Measurements from ENCODE around the gene MIS12.

MIS12 gene

GRCh38 chr17:5480962-5481361 lies 5.4 kb upstream of the MIS12 start:
- TF ChIP-seq REST (IDR thresholded peaks at IDR 0.05; ENCODE audit: insufficient read depth in 1 of 2, low read depth in 2 of 2, low read length in 2 of 2) = no peak
- TF ChIP-seq POLR2AphosphoS5 (IDR thresholded peaks at IDR 0.05; ENCODE audit: low read depth, low read length) = no peak
- no peak for TF ChIP-seq FOXP2 (optimal IDR thresholded peaks at IDR 0.05; ENCODE audit: borderline replicate concordance, extremely low read depth, extremely low read length, insufficient read depth)
- no peak for TF ChIP-seq TAF1 (IDR thresholded peaks at IDR 0.05; ENCODE audit: borderline replicate concordance, insufficient read depth, low read length)
- no peak for TF ChIP-seq SIN3A (IDR thresholded peaks at IDR 0.05; ENCODE audit: borderline replicate concordance, insufficient read depth, low read length)

- no peak for TF ChIP-seq REST (IDR thresholded peaks at IDR 0.05; ENCODE audit: insufficient read depth in 1 of 2, low read depth in 2 of 2, low read length in 2 of 2)
- TF ChIP-seq SIN3A (IDR thresholded peaks at IDR 0.05; ENCODE audit: borderline replicate concordance, insufficient read depth, low read length) = no peak
- no peak for TF ChIP-seq POLR2AphosphoS5 (IDR thresholded peaks at IDR 0.05; ENCODE audit: low read depth, low read length)
- TF ChIP-seq FOXP2 (optimal IDR thresholded peaks at IDR 0.05; ENCODE audit: borderline replicate concordance, extremely low read depth, extremely low read length, insufficient read depth) = no peak
- no peak for TF ChIP-seq TAF1 (IDR thresholded peaks at IDR 0.05; ENCODE audit: borderline replicate concordance, insufficient read depth, low read length)
Measured at GRCh38 chr17:5481451-5481850, 4.9 kb upstream of the MIS12 start.

DNA sequence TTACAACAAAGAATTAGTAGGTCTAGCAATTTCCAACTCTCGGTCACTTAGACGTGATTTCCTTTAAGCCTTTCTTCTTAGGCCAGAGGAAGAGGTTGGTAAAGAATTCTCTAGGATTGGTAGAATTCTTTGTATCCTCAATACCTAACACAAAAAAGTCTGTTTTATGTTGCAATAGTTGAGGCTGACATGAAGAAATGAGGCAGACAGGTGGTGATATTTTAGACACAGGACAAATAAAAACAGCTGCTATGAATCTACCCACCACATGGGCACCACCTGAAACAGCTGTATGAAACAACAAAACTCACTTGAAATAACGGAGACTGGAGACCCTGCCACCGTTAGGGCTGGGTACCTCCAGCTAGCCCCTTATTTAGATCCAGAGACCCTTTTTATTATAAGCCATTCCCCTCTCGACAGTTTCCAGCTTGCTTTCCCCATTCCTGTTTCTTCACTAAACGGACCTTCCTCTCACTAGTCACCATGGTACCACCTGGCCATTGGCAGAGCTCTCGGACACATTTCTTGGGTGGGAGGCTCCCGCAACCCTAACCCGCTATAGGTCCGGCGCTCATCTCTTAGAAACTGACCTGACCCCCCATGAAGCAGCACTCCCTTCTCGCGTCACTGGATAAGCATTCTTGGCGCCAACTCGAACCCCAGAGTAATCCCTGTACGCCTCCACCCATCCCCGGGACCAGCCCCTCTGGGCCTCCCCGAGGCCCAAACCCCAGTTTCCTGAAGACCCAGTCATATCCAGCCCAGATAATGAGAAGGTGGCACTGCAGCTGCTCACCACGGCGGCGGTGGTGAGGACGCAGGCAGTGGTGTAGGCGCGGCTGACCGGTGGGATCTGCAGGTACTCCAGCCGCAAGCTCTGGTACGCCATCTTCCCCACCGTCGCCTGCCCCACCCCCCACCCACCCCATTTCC lies 828 bp upstream of the MIS12 start, which contains the start of gene DERL2:
DERL2 (minus strand) TSS at position 909 of the 936 bp plus-strand sequence; CDS start at position 892, 17 bp downstream.
- no peak for TF ChIP-seq FOXP2 (optimal IDR thresholded peaks at IDR 0.05; ENCODE audit: borderline replicate concordance, extremely low read depth, extremely low read length, insufficient read depth)
- TF ChIP-seq POLR2AphosphoS5 (IDR thresholded peaks at IDR 0.05; ENCODE audit: low read depth, low read length) = no peak; the same call in 1 of the 2 replicates
- TF ChIP-seq TAF1 (IDR thresholded peaks at IDR 0.05; ENCODE audit: borderline replicate concordance, insufficient read depth, low read length) = no peak
- TF ChIP-seq REST (IDR thresholded peaks at IDR 0.05; ENCODE audit: insufficient read depth in 1 of 2, low read depth in 2 of 2, low read length in 2 of 2) = peak in 1 of 2 experiments; percentile 41; a peak in 1 of 4 replicates
- TF ChIP-seq SIN3A (IDR thresholded peaks at IDR 0.05; ENCODE audit: borderline replicate concordance, insufficient read depth, low read length) = peak; percentile 87; the same call in 1 of the 2 replicates

DNA sequence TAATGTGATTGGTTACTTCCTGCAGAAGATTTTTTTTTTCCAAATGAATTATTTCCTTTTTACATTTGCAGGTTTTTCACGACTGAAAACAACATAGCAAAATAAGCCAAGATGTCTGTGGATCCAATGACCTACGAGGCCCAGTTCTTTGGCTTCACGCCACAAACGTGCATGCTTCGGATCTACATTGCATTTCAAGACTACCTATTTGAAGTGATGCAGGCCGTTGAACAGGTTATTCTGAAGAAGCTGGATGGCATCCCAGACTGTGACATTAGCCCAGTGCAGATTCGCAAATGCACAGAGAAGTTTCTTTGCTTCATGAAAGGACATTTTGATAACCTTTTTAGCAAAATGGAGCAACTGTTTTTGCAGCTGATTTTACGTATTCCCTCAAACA lies 2.4 kb downstream of the MIS12 start:
- TF ChIP-seq SIN3A (IDR thresholded peaks at IDR 0.05; ENCODE audit: borderline replicate concordance, insufficient read depth, low read length) (no peak), FOXP2 (optimal IDR thresholded peaks at IDR 0.05; ENCODE audit: borderline replicate concordance, extremely low read depth, extremely low read length, insufficient read depth) (no peak), REST (IDR thresholded peaks at IDR 0.05; ENCODE audit: insufficient read depth in 1 of 2, low read depth in 2 of 2, low read length in 2 of 2) (no peak), POLR2AphosphoS5 (IDR thresholded peaks at IDR 0.05; ENCODE audit: low read depth, low read length) (no peak), TAF1 (IDR thresholded peaks at IDR 0.05; ENCODE audit: borderline replicate concordance, insufficient read depth, low read length) (no peak)
